GM18505 (cell line): ENCODE results near the gene ZNRF4.
"Not testable (repeated sequence)": the region's sequence is repeated elsewhere in the genome, so short reads cannot be mapped to it uniquely, and the experiment has no call there.

Experiments
- ATAC-seq: cut with Tn5 transposase; IDR thresholded peaks from one replicate; pipeline ENCODE4 v1.9.1; 2021; ENCODE audit not compliant: unreplicated experiment
- POLR2A ChIP-seq: IDR thresholded peaks from 4 replicates; pipeline ENCODE4 v1.6.1; 2011; ENCODE audit warnings: borderline replicate concordance; ENCODE audit not compliant: insufficient read depth, insufficient read length; ENCODE audit errors: extremely low read depth

Gene ZNRF4

GRCh38 chr19:5434970-5435641 is 20.1 kb upstream of the ZNRF4 start:
- no peak for ATAC-seq
- TF ChIP-seq POLR2A: no peak

GRCh38 chr19:5435642-5436017 is 19.6 kb upstream of the ZNRF4 start:
- no peak for ATAC-seq
- no peak for TF ChIP-seq POLR2A

GRCh38 chr19:5436106-5436947 is 18.9 kb upstream of the ZNRF4 start:
- no peak for TF ChIP-seq POLR2A
- no peak for ATAC-seq

GRCh38 chr19:5436948-5437306 is 18.3 kb upstream of the ZNRF4 start:
- no peak for ATAC-seq
- no peak for TF ChIP-seq POLR2A

GRCh38 chr19:5438756-5439155 is 16.5 kb upstream of the ZNRF4 start:
- ATAC-seq: not testable (repeated sequence)

- ATAC-seq: no peak
- TF ChIP-seq POLR2A: no peak
Measured at GRCh38 chr19:5439452-5439851, 15.8 kb upstream of the ZNRF4 start.

GRCh38 chr19:5440299-5440698 is 14.9 kb upstream of the ZNRF4 start:
- ATAC-seq: no peak
- no peak for TF ChIP-seq POLR2A

- ATAC-seq: no peak
Measured at GRCh38 chr19:5443723-5444122, 11.5 kb upstream of the ZNRF4 start.

GRCh38 chr19:5444431-5444830 is 10.8 kb upstream of the ZNRF4 start:
- no peak for TF ChIP-seq POLR2A
- no peak for ATAC-seq

More at GRCh38 chr19:5443723-5444122, 11.5 kb upstream of the ZNRF4 start:
- TF ChIP-seq POLR2A: no peak

GRCh38 chr19:5445071-5445470 is 10.1 kb upstream of the ZNRF4 start:
- no peak for TF ChIP-seq POLR2A
- ATAC-seq: no peak

- no peak for ATAC-seq
- TF ChIP-seq POLR2A: no peak
Measured at GRCh38 chr19:5445561-5446055, 9.6 kb upstream of the ZNRF4 start.

GRCh38 chr19:5447700-5448311 is 7.4 kb upstream of the ZNRF4 start:
- no peak for ATAC-seq
- TF ChIP-seq POLR2A: no peak

- no peak for TF ChIP-seq POLR2A
- ATAC-seq: no peak
Measured at GRCh38 chr19:5448374-5448773, 6.8 kb upstream of the ZNRF4 start.

GRCh38 chr19:5450482-5451126 is 4.6 kb upstream of the ZNRF4 start:
- no peak for TF ChIP-seq POLR2A
- no peak for ATAC-seq

- no peak for TF ChIP-seq POLR2A
- ATAC-seq: no peak
Measured at GRCh38 chr19:5451494-5451893, 3.7 kb upstream of the ZNRF4 start.
